ENCODE measurements around the gene ELAPOR1. TPM values are rescaled to one million over a fixed set of nuclear protein-coding genes. Genes with fewer than 3 reads are reported as not detected.

The ELAPOR1 gene
- total RNA-seq (0.17 and 0.26 TPM in 2 replicates), polyA plus RNA-seq (0.30 and 0.76 TPM in 2 replicates), polyA minus RNA-seq (ENCODE audit: low replicate concordance) (1.1 TPM in 1 of 2 replicates, not detected in the other)
- polyA plus RNA-seq (2012): 0.22 and 0.51 TPM in 2 replicates

- H3K79me2 ChIP-seq (ENCODE audit: control insufficient read depth, insufficient read depth, low read length): no peaks in the 10 kb centered on the region
- no peaks in the 10 kb centered on the region for H3K9me3 ChIP-seq (ENCODE audit: control insufficient read depth, insufficient read depth, low read depth, low read length)
- no peaks in the 10 kb centered on the region for H3K36me3 ChIP-seq (ENCODE audit: control insufficient read depth, insufficient read depth, low read length)
- H3K9ac ChIP-seq (ENCODE audit: insufficient read depth, low read length): no peak within 1 kb of the TSS
- DNase-seq (ENCODE audit: low read depth in 2 of 2): peak in 1 of 2 donors; percentile 31
- H4K20me1 ChIP-seq (ENCODE audit: control insufficient read depth, extremely low read depth, insufficient read depth, low read length): no peaks in the 10 kb centered on the region
- H3K4me1 ChIP-seq (ENCODE audit: control insufficient read depth, extremely low read depth, insufficient read depth, low read length): peaks cover 2% of the 10 kb centered on the region
- H3K4me3 ChIP-seq (replicated peaks in 1 of 4; ENCODE audit: control extremely low read depth in 1 of 4, insufficient read depth in 1 of 4, low read depth in 3 of 4, low read length in 4 of 4): peak within 1 kb of the TSS in 3 of 4 experiments; percentile 8 to 32 (median 12)
- no peak for TF ChIP-seq EZH2 (IDR thresholded peaks at IDR 0.05; ENCODE audit: low read length, missing control alignments)
- no peak for TF ChIP-seq CTCF (conservative IDR thresholded peaks at IDR 0.05 in 1 of 2, IDR thresholded peaks at IDR 0.05 in 1 of 2; ENCODE audit: low read depth in 1 of 2, low read length in 2 of 2)
- H3K27ac ChIP-seq (ENCODE audit: insufficient read depth, low read length): no peak within 1 kb of the TSS
- peak within 1 kb of the TSS; percentile 64 for H2AFZ ChIP-seq (ENCODE audit: low read length)
- peaks cover 27% of the 10 kb centered on the region for H3K27me3 ChIP-seq (ENCODE audit: control insufficient read depth, insufficient read depth, low read length)
- peak within 1 kb of the TSS; percentile 85 for H3K4me2 ChIP-seq (ENCODE audit: extremely low read depth, insufficient read depth, low read length)
Measured at GRCh38 chr1:109113590-109114341, at the start of gene ELAPOR1. Gene ELAPOR1 (plus strand): TSS chr1:109114115. CDS start chr1:109114184, 69 bp downstream.

GRCh38 chr1:109065137-109065536 lies 48.8 kb upstream of the ELAPOR1 start:
- Histone ChIP-seq H3K4me1 (ENCODE audit: control insufficient read depth, extremely low read depth, insufficient read depth, low read length) (no peaks in the 10 kb centered on the region), H3K9me3 (ENCODE audit: control insufficient read depth, insufficient read depth, low read depth, low read length) (no peaks in the 10 kb centered on the region), H3K4me3 (replicated peaks in 1 of 4; ENCODE audit: control extremely low read depth in 1 of 4, insufficient read depth in 1 of 4, low read depth in 3 of 4, low read length in 4 of 4) (no peak overlapping the region), H4K20me1 (ENCODE audit: control insufficient read depth, extremely low read depth, insufficient read depth, low read length) (no peaks in the 10 kb centered on the region), H2AFZ (ENCODE audit: low read length) (no peak overlapping the region), H3K27ac (ENCODE audit: insufficient read depth, low read length) (no peak overlapping the region), H3K9ac (ENCODE audit: insufficient read depth, low read length) (no peak overlapping the region), H3K36me3 (ENCODE audit: control insufficient read depth, insufficient read depth, low read length) (peaks cover 5% of the 10 kb centered on the region), H3K27me3 (ENCODE audit: control insufficient read depth, insufficient read depth, low read length) (no peaks in the 10 kb centered on the region), H3K4me2 (ENCODE audit: extremely low read depth, insufficient read depth, low read length) (no peak overlapping the region), H3K79me2 (ENCODE audit: control insufficient read depth, insufficient read depth, low read length) (peaks cover 20% of the 10 kb centered on the region)
- DNase-seq (ENCODE audit: low read depth in 2 of 2): no peak
- TF ChIP-seq CTCF (conservative IDR thresholded peaks at IDR 0.05 in 1 of 2, IDR thresholded peaks at IDR 0.05 in 1 of 2; ENCODE audit: low read depth in 1 of 2, low read length in 2 of 2) (no peak), EZH2 (IDR thresholded peaks at IDR 0.05; ENCODE audit: low read length, missing control alignments) (no peak)

GRCh38 chr1:109067883-109068282 lies 46.0 kb upstream of the ELAPOR1 start:
- Histone ChIP-seq H3K79me2 (ENCODE audit: control insufficient read depth, insufficient read depth, low read length) (peaks cover 42% of the 10 kb centered on the region), H3K9me3 (ENCODE audit: control insufficient read depth, insufficient read depth, low read depth, low read length) (no peaks in the 10 kb centered on the region), H4K20me1 (ENCODE audit: control insufficient read depth, extremely low read depth, insufficient read depth, low read length) (no peaks in the 10 kb centered on the region), H2AFZ (ENCODE audit: low read length) (no peak overlapping the region), H3K4me3 (replicated peaks in 1 of 4; ENCODE audit: control extremely low read depth in 1 of 4, insufficient read depth in 1 of 4, low read depth in 3 of 4, low read length in 4 of 4) (no peak overlapping the region), H3K9ac (ENCODE audit: insufficient read depth, low read length) (no peak overlapping the region), H3K27ac (ENCODE audit: insufficient read depth, low read length) (no peak overlapping the region), H3K27me3 (ENCODE audit: control insufficient read depth, insufficient read depth, low read length) (no peaks in the 10 kb centered on the region), H3K36me3 (ENCODE audit: control insufficient read depth, insufficient read depth, low read length) (peaks cover 5% of the 10 kb centered on the region), H3K4me2 (ENCODE audit: extremely low read depth, insufficient read depth, low read length) (no peak overlapping the region), H3K4me1 (ENCODE audit: control insufficient read depth, extremely low read depth, insufficient read depth, low read length) (no peaks in the 10 kb centered on the region)
- DNase-seq (ENCODE audit: low read depth in 2 of 2): no peak
- TF ChIP-seq CTCF (conservative IDR thresholded peaks at IDR 0.05 in 1 of 2, IDR thresholded peaks at IDR 0.05 in 1 of 2; ENCODE audit: low read depth in 1 of 2, low read length in 2 of 2) (no peak), EZH2 (IDR thresholded peaks at IDR 0.05; ENCODE audit: low read length, missing control alignments) (no peak)
